Measurements from ENCODE around the gene JAK1.

The JAK1 gene

GRCh38 chr1:64801851-64802523, 164.4 kb downstream of the JAK1 start:
- Histone ChIP-seq H3K4me3 (ENCODE audit: low read depth, low read length) (no peak overlapping the region), H3K36me3 (ENCODE audit: control insufficient read depth in 2 of 2, insufficient read depth in 1 of 2, low read length in 2 of 2) (peaks cover 0 to 7% of the 10 kb centered on the region in 2 experiments; a peak in 2 of 3 replicates), H3K4me1 (ENCODE audit: control insufficient read depth, insufficient read depth, low read length) (no peaks in the 10 kb centered on the region), H3K9me3 (ENCODE audit: control insufficient read depth, insufficient read depth, low read depth, low read length) (no peaks in the 10 kb centered on the region), H3K27ac (ENCODE audit: extremely low read depth, low read depth, low read length) (no peak overlapping the region)
- ChIA-PET CTCF (no interaction called here), POLR2A (no interaction called here)
- TF ChIP-seq ZNF561 (tag by site-specific recombination; IDR thresholded peaks at IDR 0.05; ENCODE audit: borderline replicate concordance) (no peak), ZNF19 (tag by site-specific recombination; IDR thresholded peaks at IDR 0.05; ENCODE audit: low read depth) (no peak), ZNF302 (tag by site-specific recombination; IDR thresholded peaks at IDR 0.05; ENCODE audit: low read depth) (no peak), GFI1B (tag by site-specific recombination; IDR thresholded peaks at IDR 0.05) (no peak), ZFP69B (tag by site-specific recombination; IDR thresholded peaks at IDR 0.05) (no peak), ZNF677 (tag by site-specific recombination; IDR thresholded peaks at IDR 0.05) (no peak), ZNF121 (tag by site-specific recombination; IDR thresholded peaks at IDR 0.05) (no peak), ZNF510 (tag by site-specific recombination; IDR thresholded peaks at IDR 0.05; ENCODE audit: insufficient replicate concordance) (no peak), PRDM1 (tag by site-specific recombination; IDR thresholded peaks at IDR 0.05) (no peak)

GRCh38 chr1:64798872-64799271, 167.5 kb downstream of the JAK1 start:
- H3K9me3 ChIP-seq (ENCODE audit: control insufficient read depth, insufficient read depth, low read depth, low read length), result no peaks in the 10 kb centered on the region
- no peak overlapping the region for H3K4me3 ChIP-seq (ENCODE audit: low read depth, low read length)
- CTCF ChIA-PET, result interaction anchor here (0.7 kb wide), 1 partner anchor 29 kb away, joined by 3 read pairs; no protein-coding TSS in a partner anchor
- TF ChIP-seq ATF2 (tag by site-specific recombination; IDR thresholded peaks at IDR 0.05; ENCODE audit: low read depth) (no peak), ZNF433 (tag by site-specific recombination; IDR thresholded peaks at IDR 0.05; ENCODE audit: low read depth) (no peak), ZSCAN30 (tag by site-specific recombination; IDR thresholded peaks at IDR 0.05) (no peak), ZNF426 (tag by site-specific recombination; IDR thresholded peaks at IDR 0.05) (no peak), ZNF133 (tag by site-specific recombination; IDR thresholded peaks at IDR 0.05) (0 out of 2 replicates have a peak, but pooled peaks have one; percentile 20)
- H3K27ac ChIP-seq (ENCODE audit: extremely low read depth, low read depth, low read length), result no peak overlapping the region
- no peaks in the 10 kb centered on the region for H3K4me1 ChIP-seq (ENCODE audit: control insufficient read depth, insufficient read depth, low read length)
- no peaks in the 10 kb centered on the region for H3K36me3 ChIP-seq (ENCODE audit: control insufficient read depth in 2 of 2, insufficient read depth in 1 of 2, low read length in 2 of 2)
- POLR2A ChIA-PET, result no interaction called here

GRCh38 chr1:64790832-64791487, 175.4 kb downstream of the JAK1 start:
- no peak overlapping the region for H3K27ac ChIP-seq (ENCODE audit: extremely low read depth, low read depth, low read length)
- H3K4me1 ChIP-seq (ENCODE audit: control insufficient read depth, insufficient read depth, low read length), result no peaks in the 10 kb centered on the region
- peak; percentile 65 for TF ChIP-seq SETDB1 (IDR thresholded peaks at IDR 0.05; ENCODE audit: insufficient read length, low read length)
- no peak for TF ChIP-seq ZFP41 (tag by site-specific recombination; IDR thresholded peaks at IDR 0.05; ENCODE audit: borderline replicate concordance)
- TF ChIP-seq SP7 (tag by site-specific recombination; IDR thresholded peaks at IDR 0.05), result no peak
- TF ChIP-seq TRIM28 (IDR thresholded peaks at IDR 0.05; ENCODE audit: borderline replicate concordance, low read length), result peak; percentile 34; the same call in 1 of the 2 replicates
- TF ChIP-seq MZF1 (tag by site-specific recombination; IDR thresholded peaks at IDR 0.05; ENCODE audit: borderline replicate concordance), result peak; percentile 81
- H3K9me3 ChIP-seq (ENCODE audit: control insufficient read depth, insufficient read depth, low read depth, low read length), result no peaks in the 10 kb centered on the region
- H3K36me3 ChIP-seq (ENCODE audit: control insufficient read depth in 2 of 2, insufficient read depth in 1 of 2, low read length in 2 of 2), result peaks cover 10 to 26% of the 10 kb centered on the region in 2 experiments; a peak in 2 of 3 replicates
- ChIA-PET POLR2A (no interaction called here), CTCF (no interaction called here)
- no peak overlapping the region for H3K4me3 ChIP-seq (ENCODE audit: low read depth, low read length)

Measured in HEK293 (cell line).